Spleen (tissue), 11 donors: ENCODE data around the gene FGFR2. TPM values are rescaled to one million over a fixed set of nuclear protein-coding genes. Genes with fewer than 3 reads are reported as not detected.

Experiments
- DNase-seq: peaks from one replicate; pipeline ENCODE4 v3.0.0-alpha.2; 2020
- H3K27ac ChIP-seq, 8 donors: fragments of 200-600 bp; sonication (generic) in 7 of 8; 1 replicate in 4 of 8; 2 replicates in 4 of 8; pipeline versions ENCODE4 v1.5.0 to v1.8.0; 2016 to 2021; ENCODE audit warnings: inconsistent platforms in 4 of 8, mild to moderate bottlenecking in 4 of 8, moderate library complexity in 1 of 8
- H3K27me3 ChIP-seq, 7 donors: fragments of 200-600 bp; sonication (generic) in 6 of 7; replicated peaks in 1 of 7; 1 replicate in 4 of 7; 2 replicates in 3 of 7; pipeline versions ENCODE4 v1.5.0 to v1.8.0; 2016 to 2021; ENCODE audit warnings: inconsistent platforms in 3 of 7, mild to moderate bottlenecking in 1 of 7
- H3K36me3 ChIP-seq, 6 donors: fragments of 200-600 bp; sonication (generic) in 5 of 6; 1 replicate in 4 of 6; 2 replicates in 2 of 6; pipeline versions ENCODE4 v1.5.0 to v1.8.0; 2016 to 2021; ENCODE audit warnings: inconsistent platforms in 2 of 6
- H3K4me1 ChIP-seq, 6 donors: fragments of 200-600 bp; sonication (generic) in 5 of 6; 1 replicate in 3 of 6; 2 replicates in 3 of 6; pipeline versions ENCODE4 v1.5.0 to v1.8.0; 2016 to 2021; ENCODE audit warnings: inconsistent platforms in 3 of 6
- H3K4me3 ChIP-seq, 8 donors: fragments of 200-600 bp; sonication (generic) in 7 of 8; 1 replicate in 4 of 8; 2 replicates in 4 of 8; pipeline versions ENCODE4 v1.5.0 to v1.8.0; 2016 to 2021; ENCODE audit warnings: inconsistent platforms in 4 of 8, mild to moderate bottlenecking in 4 of 8, moderate library complexity in 2 of 8
- H3K9me3 ChIP-seq, 8 donors: fragments of 200-600 bp; sonication (generic) in 7 of 8; 1 replicate in 4 of 8; 2 replicates in 4 of 8; pipeline versions ENCODE4 v1.5.0 to v1.8.0; 2016 to 2021; ENCODE audit warnings: inconsistent platforms in 4 of 8
- CTCF ChIP-seq, 11 experiments: fragments of 200-600 bp in 7 of 11; fragments of 450-650 bp in 4 of 11; sonication (generic) in 4 of 11; IDR thresholded peaks in 8 of 11; conservative IDR thresholded peaks in 3 of 11; 1 replicate in 7 of 11; 2 replicates in 4 of 11; pipeline versions ENCODE4 v1.4.0 to v1.8.0; 2016 to 2021; ENCODE audit warnings: antibody characterized with exemption in 11 of 11, inconsistent platforms in 4 of 11, mild to moderate bottlenecking in 1 of 11
- POLR2A ChIP-seq, 3 donors: fragments of 450-650 bp; IDR thresholded peaks; one replicate each; pipeline ENCODE4 v1.5.1; 2017; ENCODE audit warnings: antibody characterized with exemption in 3 of 3, mild to moderate bottlenecking in 1 of 3
- POLR2AphosphoS5 ChIP-seq, 3 donors: sonication (generic); formaldehyde crosslinking; IDR thresholded peaks; one replicate each; pipeline ENCODE4 v1.5.1; 2017; ENCODE audit warnings: antibody characterized with exemption in 3 of 3
- WGBS, 5 donors: extraction: QIAGEN DNeasy Blood & Tissue Kit in 3 of 5; methylation state at CpG; one replicate each; pipeline versions ENCODE4 v1.1.5 to v1.1.7; 2013 to 2018; 5-methylcytosine and 5-hydroxymethylcytosine counted together
- intact Hi-C: fragments of 100-400 bp; cut with DNase I; formaldehyde crosslinking; loops from one replicate; pipeline ENCODE4 v1.15.0; 2023; ENCODE audit warnings: low total_unique reads
- polyA plus RNA-seq, 3 donors: library from polyadenylated mRNA; stranded (reverse); fragments of 200-250 nt; gene quantifications; one replicate each; pipeline ENCODE4 v1.2.1, GENCODE V29; 2013
- total RNA-seq, 7 donors: library from RNA; depleted of rRNA in 3 of 7; stranded (reverse); fragments of >200 nt in 3 of 7; fragmentation: NEBNext Ultra II Directional in 4 of 7; extraction: Animal tissue kit (Norgen Biotek cat#: 25700) in 4 of 7; gene quantifications; one replicate each; pipeline versions ENCODE4 v1.1.0 to v1.2.1, GENCODE V29; 2016 to 2021
- donor health status: healthy with polysubstance abuse.
- donor health status: DM: no; HTN: no; CAD: no; lungs with moderate emphysema.
- donor health status: DM: no; HTN: no; CAD: no.
- donor health status: Bipolar disorder and iron deficiency.
- donor health status: healthy.
- donor health status: DM: no; HTN: no; CAD: no.
- donor health status: DM: yes; HTN: yes; CAD: no.

Gene FGFR2
- total and polyA plus RNA-seq, 10 donors: 0.24 to 1.8 (median 0.91) TPM

- 75 to 87% (median 80%) methylated on average over 5 of the region's 5 CpGs for WGBS, 5 donors
- DNase-seq: no peak
- no peaks in the 10 kb centered on the region for H3K4me1 ChIP-seq
- no peak overlapping the region for H3K4me3 ChIP-seq
- intact Hi-C loops: no loop called here
- TF ChIP-seq POLR2AphosphoS5 (IDR thresholded peaks at IDR 0.05) (no peak), POLR2A (IDR thresholded peaks at IDR 0.05) (no peak), CTCF (IDR thresholded peaks at IDR 0.05 in 8 of 11, conservative IDR thresholded peaks at IDR 0.05 in 3 of 11) (no peak)
- no peaks in the 10 kb centered on the region for H3K36me3 ChIP-seq
- peaks cover 0 to 2% (median 0%) of the 10 kb centered on the region in 7 donors for H3K27me3 ChIP-seq
- H3K27ac ChIP-seq: no peak overlapping the region
- H3K9me3 ChIP-seq: no peaks in the 10 kb centered on the region
Observed at GRCh38 chr10:121570315-121570714, 27.9 kb downstream of the FGFR2 start.

GRCh38 chr10:121568275-121568674 is 30.0 kb downstream of the FGFR2 start:
- no peaks in the 10 kb centered on the region for H3K36me3 ChIP-seq
- H3K9me3 ChIP-seq: no peaks in the 10 kb centered on the region
- H3K4me3 ChIP-seq: no peak overlapping the region
- no peaks in the 10 kb centered on the region for H3K4me1 ChIP-seq
- H3K27ac ChIP-seq: no peak overlapping the region
- 68 to 84% (median 80%) methylated on average over 2 of the region's 2 CpGs for WGBS, 5 donors
- TF ChIP-seq POLR2A (IDR thresholded peaks at IDR 0.05): no peak
- TF ChIP-seq POLR2AphosphoS5 (IDR thresholded peaks at IDR 0.05): no peak
- TF ChIP-seq CTCF (IDR thresholded peaks at IDR 0.05 in 8 of 11, conservative IDR thresholded peaks at IDR 0.05 in 3 of 11): no peak
- H3K27me3 ChIP-seq: no peaks in the 10 kb centered on the region
- intact Hi-C loops: no loop called here
- no peak for DNase-seq

- WGBS, 5 donors: 87 to 94% (median 91%) methylated on average over 8 of the region's 8 CpGs
- no peaks in the 10 kb centered on the region for H3K36me3 ChIP-seq
- DNase-seq: no peak
Observed at GRCh38 chr10:121567569-121567968, 30.7 kb downstream of the FGFR2 start.

GRCh38 chr10:121566755-121567154 is 31.5 kb downstream of the FGFR2 start:
- Histone ChIP-seq H3K27me3 (no peaks in the 10 kb centered on the region), H3K27ac (no peak overlapping the region), H3K9me3 (no peaks in the 10 kb centered on the region), H3K36me3 (no peaks in the 10 kb centered on the region), H3K4me3 (no peak overlapping the region), H3K4me1 (no peaks in the 10 kb centered on the region)
- DNase-seq: no peak
- TF ChIP-seq POLR2A (IDR thresholded peaks at IDR 0.05): no peak
- TF ChIP-seq CTCF (IDR thresholded peaks at IDR 0.05 in 8 of 11, conservative IDR thresholded peaks at IDR 0.05 in 3 of 11): no peak
- no peak for TF ChIP-seq POLR2AphosphoS5 (IDR thresholded peaks at IDR 0.05)
- intact Hi-C loops: no loop called here
- WGBS, 5 donors: 79 to 86% (median 83%) methylated on average over 6 of the region's 6 CpGs

More at GRCh38 chr10:121567569-121567968, 30.7 kb downstream of the FGFR2 start:
- H3K4me1 ChIP-seq: no peaks in the 10 kb centered on the region
- intact Hi-C loops: no loop called here
- no peak overlapping the region for H3K27ac ChIP-seq
- no peaks in the 10 kb centered on the region for H3K9me3 ChIP-seq
- H3K4me3 ChIP-seq: no peak overlapping the region
- no peaks in the 10 kb centered on the region for H3K27me3 ChIP-seq
- TF ChIP-seq POLR2A (IDR thresholded peaks at IDR 0.05) (no peak), POLR2AphosphoS5 (IDR thresholded peaks at IDR 0.05) (no peak), CTCF (IDR thresholded peaks at IDR 0.05 in 8 of 11, conservative IDR thresholded peaks at IDR 0.05 in 3 of 11) (no peak)
